Endothelial cell of umbilical vein (primary cell): ENCODE results near the gene PRKACB. TPM values are rescaled to one million over a fixed set of nuclear protein-coding genes. Genes with fewer than 3 reads are reported as not detected.

Experiments
- BruUV-seq: library from RNA; stranded (reverse); fragments of 400-500 nt; replicated peaks from 2 replicates; lab custom pipeline; 2021; lab: Mats Ljungman, UMichigan
- CTCF ChIA-PET: fragments of 300-600, 350-600 bp; sonication (Branson Sonifier 250); formaldehyde crosslinking; loops from one replicate; lab custom pipeline; 2021; ENCODE audit warnings: antibody characterized with exemption, inconsistent platforms; lab: Charles Lee
- POLR2A ChIA-PET: fragments of 300-600, 350-600 bp; sonication (Branson Sonifier 250); formaldehyde crosslinking; loops from one replicate; lab custom pipeline; 2021; ENCODE audit warnings: antibody characterized with exemption, inconsistent platforms; lab: Charles Lee
- DNase-seq: peaks from one replicate; pipeline ENCODE4 v3.0.0-alpha.2; 2011; ENCODE audit warnings: low read depth, low spot score
- FAIRE-seq: peaks from 2 replicates; lab custom pipeline; 2011; peaks lifted over from hg19 to GRCh38; lab: Jason Lieb, UNC
- H2AFZ ChIP-seq: 2 replicates; pipeline ENCODE4 v1.6.0; 2012; ENCODE audit warnings: low read depth, low read length, control low read depth, inconsistent platforms
- H3K27ac ChIP-seq: 2 replicates; pipeline ENCODE4 v1.5.1; 2011; ENCODE audit warnings: low read depth, mild to moderate bottlenecking, control low read depth, low read length, moderate library complexity; ENCODE audit not compliant: insufficient read depth
- H3K27me3 ChIP-seq, 2 experiments: 2 replicates each; pipeline versions ENCODE4 v1.6.0 to v1.6.1; 2011; ENCODE audit warnings: low read length in 2 of 2, mixed read lengths in 1 of 2; ENCODE audit not compliant: control insufficient read depth in 2 of 2, insufficient read depth in 2 of 2
- H3K36me3 ChIP-seq, 2 experiments: 2 replicates in 1 of 2; 3 replicates in 1 of 2; pipeline ENCODE4 v1.5.1; 2011; ENCODE audit warnings: low read length in 2 of 2, mild to moderate bottlenecking in 1 of 2, moderate library complexity in 1 of 2; ENCODE audit not compliant: control insufficient read depth in 2 of 2, insufficient read depth in 2 of 2; ENCODE audit errors: extremely low read depth in 1 of 2
- H3K4me1 ChIP-seq: 3 replicates; pipeline ENCODE4 v1.5.1; 2011; ENCODE audit warnings: mild to moderate bottlenecking, low read length; ENCODE audit not compliant: control insufficient read depth, insufficient read depth; ENCODE audit errors: extremely low read depth
- H3K4me2 ChIP-seq: 2 replicates; pipeline ENCODE4 v1.6.1; 2011; ENCODE audit warnings: low read length, control low read depth, mixed read lengths; ENCODE audit not compliant: insufficient read depth
- H3K4me3 ChIP-seq, 3 experiments: fragments of 200-600 bp in 1 of 3; sonication (generic), shearing (Covaris generic) in 1 of 3; replicated peaks in 1 of 3; 2 replicates each; pipeline ENCODE4 v1.5.1; 2011 to 2016; ENCODE audit warnings: control low read depth in 3 of 3, low read length in 3 of 3, mild to moderate bottlenecking in 2 of 3, inconsistent platforms in 1 of 3, low read depth in 1 of 3, moderate library complexity in 1 of 3; ENCODE audit not compliant: insufficient read depth in 1 of 3
- H3K79me2 ChIP-seq: 2 replicates; pipeline ENCODE4 v1.6.0; 2012; ENCODE audit warnings: low read length, inconsistent platforms; ENCODE audit not compliant: control insufficient read depth, insufficient read depth
- H3K9ac ChIP-seq: replicated peaks from 2 replicates; pipeline ENCODE3; 2011; ENCODE audit warnings: low read length, control low read depth; ENCODE audit not compliant: insufficient read depth; ENCODE audit errors: extremely low read depth
- H3K9me1 ChIP-seq: replicated peaks from 3 replicates; pipeline ENCODE4 v1.6.0; 2011; ENCODE audit warnings: mild to moderate bottlenecking, low read length; ENCODE audit not compliant: control insufficient read depth, insufficient read depth; ENCODE audit errors: extremely low read depth
- H3K9me3 ChIP-seq: replicated peaks from 2 replicates; pipeline ENCODE4 v1.5.1; 2012; ENCODE audit warnings: low read length, inconsistent platforms; ENCODE audit not compliant: control insufficient read depth, insufficient read depth
- H4K20me1 ChIP-seq: replicated peaks from 2 replicates; pipeline ENCODE3; 2011; ENCODE audit warnings: mild to moderate bottlenecking, low read length; ENCODE audit not compliant: control insufficient read depth, insufficient read depth; ENCODE audit errors: extremely low read depth
- EZH2 ChIP-seq: IDR thresholded peaks from 2 replicates; pipeline ENCODE4 v1.6.1; 2012; ENCODE audit warnings: borderline replicate concordance, low read depth, mild to moderate bottlenecking, moderate library complexity, low read length, inconsistent platforms; ENCODE audit not compliant: severe bottlenecking
- FOS ChIP-seq: IDR thresholded peaks from 2 replicates; pipeline ENCODE4 v1.6.1; 2011; ENCODE audit warnings: mild to moderate bottlenecking, low read length, moderate library complexity, borderline replicate concordance; ENCODE audit not compliant: insufficient read depth
- GATA2 ChIP-seq: IDR thresholded peaks from 2 replicates; pipeline ENCODE4 v1.7.0; 2011; ENCODE audit warnings: low read depth, mild to moderate bottlenecking, moderate library complexity, mixed read lengths, low read length; ENCODE audit not compliant: insufficient read length, insufficient read depth
- JUN ChIP-seq: IDR thresholded peaks from 2 replicates; pipeline ENCODE4 v1.6.1; 2011; ENCODE audit warnings: borderline replicate concordance, low read depth; ENCODE audit not compliant: insufficient read length, insufficient read depth
- MYC ChIP-seq: IDR thresholded peaks from one replicate; pipeline ENCODE4 v1.6.1; 2011; ENCODE audit warnings: mild to moderate bottlenecking, low read depth, low read length
- POLR2A ChIP-seq: IDR thresholded peaks from 2 replicates; pipeline ENCODE4 v1.6.1; 2012; ENCODE audit warnings: low read depth, mild to moderate bottlenecking, control low read depth, low read length
- POLR2AphosphoS5 ChIP-seq: IDR thresholded peaks from 2 replicates; pipeline ENCODE4 v1.6.1; 2012; ENCODE audit warnings: low read depth, mild to moderate bottlenecking, control low read depth, low read length, moderate library complexity; ENCODE audit not compliant: insufficient read depth
- dilution Hi-C: fragments of 300-500 bp; cut with MboI; formaldehyde crosslinking; loops from one replicate; pipeline ENCODE4 v1.15.0; 2019; ENCODE audit warnings: low sequenced_read_pairs; ENCODE audit not compliant: extremely low pct_ligation_motif_present
- intact Hi-C: fragments of 100-400 bp; cut with micrococcal nuclease; formaldehyde crosslinking; loops from one replicate; pipeline ENCODE4 v1.10.0; 2022
- polyA plus RNA-seq, 4 experiments: library from polyadenylated mRNA; depleted of rRNA in 3 of 4; stranded (reverse) in 3 of 4; unstranded in 1 of 4; fragments of >200 nt; gene quantifications; 2 replicates each; pipeline versions ENCODE4 v1.2.1 to v1.2.3, GENCODE V29; 2011 to 2012; ENCODE audit warnings: missing spikeins in 1 of 4
- total RNA-seq: library from RNA; stranded (reverse); gene quantifications from 2 replicates; pipeline ENCODE4 v1.2.3, GENCODE V29; 2021
- TF ChIP-seq, protein P1 (sequence below): IDR thresholded peaks from 2 replicates; pipeline ENCODE4 v1.6.1; 2011; ENCODE audit not compliant: insufficient read depth, insufficient read length
- TF ChIP-seq, protein P2 (sequence below), 2 donors: IDR thresholded peaks; 1 replicate in 1 of 2; 2 replicates in 1 of 2; pipeline ENCODE4 v1.5.1; 2011; ENCODE audit warnings: low read length in 2 of 2, mild to moderate bottlenecking in 2 of 2, moderate library complexity in 2 of 2, control low read depth in 1 of 2, inconsistent platforms in 1 of 2, low read depth in 1 of 2; ENCODE audit not compliant: insufficient read depth in 1 of 2; ENCODE audit errors: extremely low read depth in 1 of 2

PRKACB gene
- total and polyA plus RNA-seq, 2 donors (not counting 3 experiments of a cell fraction or from before 2014, with no cell fraction given) = 19.1 to 77.5 TPM

DNA sequence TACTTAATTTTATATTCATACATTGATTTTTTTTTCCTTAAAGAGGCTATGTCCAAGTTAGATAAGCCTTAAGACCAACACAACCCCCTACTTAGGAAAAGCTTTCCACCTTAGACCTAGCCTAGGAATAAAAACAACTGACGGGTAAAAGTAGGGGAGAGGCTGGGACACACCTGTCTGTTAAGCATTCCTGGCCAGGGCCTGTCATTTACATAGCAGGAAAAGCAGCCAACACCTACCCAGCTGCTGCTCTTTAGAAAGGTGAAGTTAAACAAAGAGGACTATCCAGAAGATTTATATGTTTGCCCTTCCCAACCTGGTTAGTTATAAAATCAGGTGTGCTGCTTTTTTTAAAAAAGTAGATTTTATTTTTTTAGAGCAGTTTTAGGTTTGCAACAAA lies 128.3 kb downstream of the PRKACB start:
- Histone ChIP-seq H3K9ac (no peak overlapping the region), H3K27me3 (no peaks in the 10 kb centered on the region), H3K4me3 (no peak overlapping the region), H3K4me2 (no peak overlapping the region), H3K9me3 (no peaks in the 10 kb centered on the region), H3K27ac (no peak overlapping the region), H3K79me2 (no peaks in the 10 kb centered on the region), H3K4me1 (peaks cover 5% of the 10 kb centered on the region), H4K20me1 (no peaks in the 10 kb centered on the region), H2AFZ (no peak overlapping the region), H3K36me3 (no peaks in the 10 kb centered on the region), H3K9me1 (no peaks in the 10 kb centered on the region)
- FAIRE-seq (no peak), DNase-seq (no peak)
- TF ChIP-seq FOS = no peak
- no peak for TF ChIP-seq JUN
- TF ChIP-seq, protein P1, sequence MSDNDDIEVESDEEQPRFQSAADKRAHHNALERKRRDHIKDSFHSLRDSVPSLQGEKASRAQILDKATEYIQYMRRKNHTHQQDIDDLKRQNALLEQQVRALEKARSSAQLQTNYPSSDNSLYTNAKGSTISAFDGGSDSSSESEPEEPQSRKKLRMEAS = no peak
- no peak for TF ChIP-seq MYC
- TF ChIP-seq POLR2AphosphoS5 = no peak
- TF ChIP-seq GATA2 = no peak
- no peak for TF ChIP-seq POLR2A
- TF ChIP-seq, protein P2, sequence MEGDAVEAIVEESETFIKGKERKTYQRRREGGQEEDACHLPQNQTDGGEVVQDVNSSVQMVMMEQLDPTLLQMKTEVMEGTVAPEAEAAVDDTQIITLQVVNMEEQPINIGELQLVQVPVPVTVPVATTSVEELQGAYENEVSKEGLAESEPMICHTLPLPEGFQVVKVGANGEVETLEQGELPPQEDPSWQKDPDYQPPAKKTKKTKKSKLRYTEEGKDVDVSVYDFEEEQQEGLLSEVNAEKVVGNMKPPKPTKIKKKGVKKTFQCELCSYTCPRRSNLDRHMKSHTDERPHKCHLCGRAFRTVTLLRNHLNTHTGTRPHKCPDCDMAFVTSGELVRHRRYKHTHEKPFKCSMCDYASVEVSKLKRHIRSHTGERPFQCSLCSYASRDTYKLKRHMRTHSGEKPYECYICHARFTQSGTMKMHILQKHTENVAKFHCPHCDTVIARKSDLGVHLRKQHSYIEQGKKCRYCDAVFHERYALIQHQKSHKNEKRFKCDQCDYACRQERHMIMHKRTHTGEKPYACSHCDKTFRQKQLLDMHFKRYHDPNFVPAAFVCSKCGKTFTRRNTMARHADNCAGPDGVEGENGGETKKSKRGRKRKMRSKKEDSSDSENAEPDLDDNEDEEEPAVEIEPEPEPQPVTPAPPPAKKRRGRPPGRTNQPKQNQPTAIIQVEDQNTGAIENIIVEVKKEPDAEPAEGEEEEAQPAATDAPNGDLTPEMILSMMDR (IDR thresholded peaks at IDR 0.05; ENCODE audit: extremely low read depth in 1 of 2, insufficient read depth in 1 of 2, low read depth in 1 of 2, low read length in 2 of 2) = no peak
- TF ChIP-seq EZH2 = no peak
- ChIA-PET CTCF (no interaction called here), POLR2A (no interaction called here)
- intact Hi-C loops = no loop called here
- no TSS peak for BruUV-seq
- dilution Hi-C loops = no loop called here
